Camera-type eye (tissue), 1 donor: ENCODE measurements around the gene ETFBKMT. TPM values are rescaled to one million over a fixed set of nuclear protein-coding genes. Genes with fewer than 3 reads are reported as not detected.

ENCODE experiments used
- total RNA-seq: library from RNA; depleted of rRNA; stranded (reverse); fragments of >200 nt; gene quantifications from one replicate; pipeline ENCODE4 v1.2.3, GENCODE V29; 2014

Gene ETFBKMT, protein sequence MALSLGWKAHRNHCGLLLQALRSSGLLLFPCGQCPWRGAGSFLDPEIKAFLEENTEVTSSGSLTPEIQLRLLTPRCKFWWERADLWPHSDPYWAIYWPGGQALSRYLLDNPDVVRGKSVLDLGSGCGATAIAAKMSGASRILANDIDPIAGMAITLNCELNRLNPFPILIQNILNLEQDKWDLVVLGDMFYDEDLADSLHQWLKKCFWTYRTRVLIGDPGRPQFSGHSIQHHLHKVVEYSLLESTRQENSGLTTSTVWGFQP
- 6.3 TPM for total RNA-seq

GRCh38 chr12:31659087-31659942 is at the start of gene ETFBKMT:
TSS of gene ETFBKMT (plus strand) at chr12:31659688. CDS start at chr12:31661954, 2,266 bp downstream.

Other genes starting within 250 kb of the ETFBKMT start
- gene DENND5B, start 68.6 kb upstream of the ETFBKMT start, total RNA-seq: 61.6 TPM
- gene AMN1, start 69.3 kb downstream of the ETFBKMT start, total RNA-seq: 42.8 TPM